Prostate gland (tissue), 2 donors: ENCODE measurements around the gene GPS1.

Experiments used
- CTCF ChIP-seq, 4 experiments: fragments of 200-600 bp in 2 of 4; fragments of 450-650 bp in 2 of 4; sonication (generic) in 2 of 4; IDR thresholded peaks; 1 replicate in 3 of 4; 2 replicates in 1 of 4; pipeline ENCODE4 v1.5.1; 2016 to 2019; ENCODE audit warnings: antibody characterized with exemption in 4 of 4, mild to moderate bottlenecking in 2 of 4, moderate library complexity in 2 of 4
- POLR2A ChIP-seq: fragments of 450-650 bp; IDR thresholded peaks from one replicate; pipeline ENCODE4 v1.6.1; 2016; ENCODE audit warnings: antibody characterized with exemption, mild to moderate bottlenecking
- POLR2AphosphoS5 ChIP-seq: sonication (generic); formaldehyde crosslinking; IDR thresholded peaks from one replicate; pipeline ENCODE4 v1.6.1; 2017; ENCODE audit warnings: antibody characterized with exemption

- TF ChIP-seq CTCF (IDR thresholded peaks at IDR 0.05) (no peak), POLR2A (no peak), POLR2AphosphoS5 (no peak)
Measured at GRCh38 chr17:82091264-82092066, 39.8 kb downstream of the GPS1 start.
